Measurements from ENCODE around the gene SPTLC3. TPM values are rescaled to one million over a fixed set of nuclear protein-coding genes. Genes with fewer than 3 reads are reported as not detected.

The SPTLC3 gene
- total RNA-seq, 3 donors from 2014 or later, result 7.2 to 18.2 (median 9.7) TPM

DNA sequence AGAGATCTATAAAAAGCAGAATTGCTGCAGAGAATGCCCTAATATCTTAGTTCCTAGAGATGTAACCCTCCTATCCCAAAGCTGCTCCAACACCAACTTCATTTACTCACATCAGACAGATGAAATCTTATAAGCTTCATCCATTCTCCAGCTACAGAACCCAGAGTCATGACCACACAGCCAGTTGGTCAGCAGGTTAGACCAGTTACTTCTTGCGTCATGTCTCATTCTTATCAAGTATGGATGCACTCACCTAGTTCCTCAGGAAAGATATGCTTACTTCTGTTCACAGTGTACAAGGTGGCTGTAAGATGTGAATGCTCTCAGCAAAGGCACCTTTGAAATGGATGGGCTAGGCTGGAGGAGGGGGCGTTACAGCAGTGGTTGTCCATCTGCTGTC, 164.4 kb downstream of the SPTLC3 start:
- H3K4me3 ChIP-seq, result no peak overlapping the region
- no peaks in the 10 kb centered on the region for H3K9me3 ChIP-seq
- intact Hi-C loops (cut with DNase I, micrococcal nuclease), result no loop called here
- H3K36me3 ChIP-seq (ENCODE audit: low read depth), result no peaks in the 10 kb centered on the region
- DNase-seq, result no peak
- no peak for ATAC-seq
- no peak for TF ChIP-seq CTCF (IDR thresholded peaks at IDR 0.05)
- no peaks in the 10 kb centered on the region for H3K4me1 ChIP-seq (ENCODE audit: low read depth)

DNA sequence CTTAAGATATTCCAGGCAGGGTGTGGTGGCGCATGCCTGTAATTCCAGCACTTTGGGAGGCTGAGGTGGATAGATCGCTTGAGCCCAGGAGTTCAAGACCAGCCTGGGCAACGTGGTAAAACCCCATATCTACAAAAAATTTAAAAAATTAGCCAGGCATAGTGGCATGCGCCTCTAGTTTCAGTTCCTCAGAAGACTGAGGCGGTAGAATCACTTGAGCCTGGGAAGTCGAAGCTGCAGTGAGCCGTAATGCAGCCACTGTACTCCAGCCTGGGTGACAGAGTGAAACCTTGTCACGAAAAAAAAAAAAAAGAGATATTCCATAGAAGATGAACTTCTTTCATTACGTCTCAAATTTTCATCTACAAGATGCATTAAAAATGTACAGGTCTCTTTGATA, 165.6 kb downstream of the SPTLC3 start:
- no peaks in the 10 kb centered on the region for H3K4me1 ChIP-seq (ENCODE audit: low read depth)
- DNase-seq, result no peak
- intact Hi-C loops (cut with DNase I, micrococcal nuclease), result no loop called here
- no peak overlapping the region for H3K4me3 ChIP-seq
- no peaks in the 10 kb centered on the region for H3K36me3 ChIP-seq (ENCODE audit: low read depth)
- H3K9me3 ChIP-seq, result no peaks in the 10 kb centered on the region
- TF ChIP-seq CTCF (IDR thresholded peaks at IDR 0.05), result no peak
- no peak for ATAC-seq

DNA sequence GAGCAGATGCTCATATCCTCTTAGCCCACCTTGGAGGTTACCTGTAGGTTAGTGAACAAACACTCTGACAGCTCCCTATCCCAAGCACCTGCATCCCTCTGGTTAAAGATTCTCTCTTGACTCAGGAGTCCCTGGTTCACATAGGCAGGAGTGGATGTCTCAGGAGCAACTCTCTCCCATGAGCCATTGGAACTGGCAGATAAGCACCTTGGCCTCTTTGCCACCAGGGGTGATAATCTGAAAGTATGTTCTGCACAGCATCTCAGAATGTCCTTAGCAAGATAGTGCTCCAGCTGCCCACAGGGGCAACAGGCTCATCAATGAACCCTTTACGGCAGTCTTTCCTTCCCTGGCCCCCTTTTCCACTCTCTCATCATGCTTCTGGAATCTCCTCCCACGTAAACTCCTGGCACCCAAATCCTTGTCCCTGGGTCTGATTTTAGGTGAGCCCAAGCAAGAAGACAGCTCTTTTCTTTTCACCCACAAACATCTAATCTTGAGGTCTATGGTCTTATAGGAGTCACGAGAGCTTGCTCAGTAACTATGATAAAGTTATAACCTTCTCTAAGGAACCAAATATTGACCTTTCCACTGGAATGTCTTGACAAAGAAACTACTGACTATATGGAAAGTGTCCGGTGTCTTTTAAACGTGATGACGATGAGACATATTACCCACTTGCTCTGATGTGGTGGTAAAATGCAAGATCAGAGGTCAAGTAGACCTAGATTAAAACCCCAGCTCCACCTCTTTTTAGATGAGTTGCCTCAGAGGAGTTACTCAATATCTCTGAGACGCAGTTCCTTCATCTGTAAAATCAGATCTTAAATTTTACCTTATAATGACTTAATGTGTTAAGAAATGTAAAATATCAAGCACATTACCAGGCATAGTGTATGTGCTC, 172.5 kb downstream of the SPTLC3 start:
- H3K4me1 ChIP-seq (ENCODE audit: low read depth), result no peaks in the 10 kb centered on the region
- no peak for TF ChIP-seq CTCF (IDR thresholded peaks at IDR 0.05)
- no peaks in the 10 kb centered on the region for H3K36me3 ChIP-seq (ENCODE audit: low read depth)
- DNase-seq, result no peak
- no peaks in the 10 kb centered on the region for H3K9me3 ChIP-seq
- H3K4me3 ChIP-seq, result no peak overlapping the region
- ATAC-seq, result no peak
- intact Hi-C loops (cut with DNase I, micrococcal nuclease), result no loop called here

DNA sequence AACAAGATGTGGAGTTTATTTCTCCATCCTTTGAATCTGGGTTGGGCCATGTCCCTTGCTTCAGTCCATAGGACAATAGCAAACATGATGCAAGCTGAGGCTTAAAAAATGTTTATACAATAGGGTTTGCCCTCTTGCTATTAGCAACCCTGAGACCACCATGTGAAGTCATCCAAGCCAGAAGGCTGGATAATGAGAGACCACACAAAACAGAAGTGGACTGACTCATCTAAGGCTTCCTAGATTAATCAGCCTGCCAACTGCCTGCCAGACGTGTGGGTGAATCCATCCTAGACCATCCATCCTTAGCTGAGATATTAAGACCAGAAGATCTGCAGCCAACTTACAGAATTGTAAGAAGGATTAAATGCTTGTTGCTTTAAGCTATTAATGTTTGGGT, 174.2 kb downstream of the SPTLC3 start:
- ATAC-seq (no peak), DNase-seq (no peak)
- Histone ChIP-seq H3K36me3 (ENCODE audit: low read depth) (no peaks in the 10 kb centered on the region), H3K9me3 (no peaks in the 10 kb centered on the region), H3K4me3 (no peak overlapping the region), H3K4me1 (ENCODE audit: low read depth) (no peaks in the 10 kb centered on the region)
- TF ChIP-seq CTCF (IDR thresholded peaks at IDR 0.05), result no peak
- intact Hi-C loops (cut with DNase I, micrococcal nuclease), result no loop called here

DNA sequence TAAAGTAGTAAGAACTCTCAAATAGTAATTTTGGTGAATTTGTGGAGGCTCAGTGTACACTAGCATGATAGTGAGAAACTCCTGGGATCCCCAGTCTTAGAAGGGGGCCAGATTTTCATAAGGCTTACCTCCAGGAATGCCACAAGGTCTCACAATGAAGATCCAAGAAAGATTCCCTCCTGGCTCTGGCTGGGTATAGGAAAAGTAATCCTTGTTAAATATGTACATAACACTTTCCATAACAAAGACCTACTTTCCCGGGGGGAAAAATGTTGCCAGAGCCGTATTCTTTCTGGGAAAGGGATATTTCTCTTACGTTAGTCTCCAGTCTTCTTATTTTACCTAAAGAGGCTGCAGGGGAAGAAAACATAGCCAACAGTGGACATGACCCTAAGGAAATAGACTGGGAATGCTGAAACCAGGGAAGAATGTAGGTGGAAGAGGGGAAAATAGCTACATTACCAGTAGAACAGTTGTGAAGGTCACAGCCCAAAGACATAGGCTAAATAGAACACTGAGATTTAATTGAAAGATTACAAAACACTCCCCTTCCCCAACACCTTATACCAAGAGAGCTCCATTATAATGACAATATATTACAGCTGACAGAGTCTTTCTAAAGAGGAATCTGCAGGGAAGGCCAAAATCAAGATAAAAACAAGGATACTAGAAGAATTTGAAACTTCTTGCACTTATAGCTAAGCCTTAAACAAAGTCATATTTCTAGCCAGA, 177.4 kb downstream of the SPTLC3 start:
- no peak for ATAC-seq
- intact Hi-C loops (cut with DNase I, micrococcal nuclease), result no loop called here
- no peak for TF ChIP-seq CTCF (IDR thresholded peaks at IDR 0.05)

More for the DNA sequence above, 177.4 kb downstream of the SPTLC3 start:
- Histone ChIP-seq H3K9me3 (no peaks in the 10 kb centered on the region), H3K4me3 (no peak overlapping the region), H3K4me1 (ENCODE audit: low read depth) (no peaks in the 10 kb centered on the region), H3K36me3 (ENCODE audit: low read depth) (no peaks in the 10 kb centered on the region)
- DNase-seq, result no peak
